Cardiac muscle cell (in vitro differentiated cells and primary cell): ENCODE data around the gene TARBP1. TPM values are rescaled to one million over a fixed set of nuclear protein-coding genes. Genes with fewer than 3 reads are reported as not detected.

Source experiments
- DNase-seq, 2 donors: peaks; one replicate each; pipeline versions ENCODE4 v3.0.0 to v3.0.0-alpha.2; 2010 to 2017; ENCODE audit warnings: low read depth in 1 of 2, low spot score in 1 of 2
- H3K27ac ChIP-seq: fragments of 200-600 bp; sonication (generic); 2 replicates; pipeline ENCODE4 v1.5.1; 2016
- H3K27me3 ChIP-seq: fragments of 200-600 bp; sonication (generic); 2 replicates; pipeline ENCODE4 v1.6.0; 2016; ENCODE audit warnings: control low read depth
- H3K36me3 ChIP-seq: fragments of 200-600 bp; sonication (generic); 2 replicates; pipeline ENCODE4 v1.5.1; 2016; ENCODE audit warnings: control low read depth
- H3K4me1 ChIP-seq: fragments of 200-600 bp; sonication (generic); 2 replicates; pipeline ENCODE4 v1.8.1; 2017; ENCODE audit warnings: low read depth, mild to moderate bottlenecking, mixed run types
- H3K4me3 ChIP-seq: fragments of 200-600 bp; sonication (generic); 2 replicates; pipeline ENCODE4 v1.5.1; 2016; ENCODE audit warnings: mild to moderate bottlenecking
- H3K9me3 ChIP-seq: fragments of 200-600 bp; sonication (generic); 2 replicates; pipeline ENCODE4 v1.5.1; 2017; ENCODE audit warnings: low read depth, mild to moderate bottlenecking, control low read depth
- CTCF ChIP-seq: IDR thresholded peaks from 2 replicates; pipeline ENCODE4 v1.5.1; 2012; ENCODE audit warnings: low read depth, mild to moderate bottlenecking, low read length
- polyA plus RNA-seq: library from polyadenylated mRNA; unstranded; fragments of >200 nt; fragmentation: Nextera tagmentation; extraction: Ambion mirVana; gene quantifications from 2 replicates; pipeline ENCODE4 v1.2.1, GENCODE V29; 2016
- total RNA-seq: library from RNA; depleted of rRNA; stranded (reverse); fragments of >200 nt; gene quantifications from 2 replicates; pipeline ENCODE4 v1.2.3, GENCODE V29; 2016

The TARBP1 gene
- total and polyA plus RNA-seq, 2 experiments from 2014 or later, result 25.6 to 34.3 TPM

- H3K4me1 ChIP-seq, result no peaks in the 10 kb centered on the region
- H3K27me3 ChIP-seq, result no peaks in the 10 kb centered on the region
- DNase-seq, result no peak
- no peaks in the 10 kb centered on the region for H3K9me3 ChIP-seq
- H3K36me3 ChIP-seq, result no peaks in the 10 kb centered on the region
- H3K27ac ChIP-seq, result no peak overlapping the region
- no peak for TF ChIP-seq CTCF
- H3K4me3 ChIP-seq, result no peak overlapping the region
These were observed 123.0 kb downstream of the TARBP1 start for GRCh38 chr1:234355782-234356510.

- no peaks in the 10 kb centered on the region for H3K27me3 ChIP-seq
These were observed 130.0 kb downstream of the TARBP1 start for GRCh38 chr1:234348964-234349363.

GRCh38 chr1:234345237-234345636 lies 133.7 kb downstream of the TARBP1 start:
- no peak for TF ChIP-seq CTCF
- H3K9me3 ChIP-seq, result no peaks in the 10 kb centered on the region
- H3K36me3 ChIP-seq, result no peaks in the 10 kb centered on the region
- DNase-seq, result no peak
- H3K4me1 ChIP-seq, result no peaks in the 10 kb centered on the region
- H3K27me3 ChIP-seq, result no peaks in the 10 kb centered on the region
- no peak overlapping the region for H3K4me3 ChIP-seq
- no peak overlapping the region for H3K27ac ChIP-seq

More at GRCh38 chr1:234348964-234349363, 130.0 kb downstream of the TARBP1 start:
- H3K36me3 ChIP-seq, result no peaks in the 10 kb centered on the region
- DNase-seq, result no peak
- TF ChIP-seq CTCF, result no peak
- no peak overlapping the region for H3K27ac ChIP-seq
- H3K4me1 ChIP-seq, result no peaks in the 10 kb centered on the region
- H3K9me3 ChIP-seq, result no peaks in the 10 kb centered on the region
- no peak overlapping the region for H3K4me3 ChIP-seq

GRCh38 chr1:234342774-234343173 lies 136.2 kb downstream of the TARBP1 start:
- H3K9me3 ChIP-seq, result no peaks in the 10 kb centered on the region
- no peak overlapping the region for H3K27ac ChIP-seq
- DNase-seq, result no peak
- H3K4me1 ChIP-seq, result no peaks in the 10 kb centered on the region
- H3K4me3 ChIP-seq, result no peak overlapping the region
- H3K27me3 ChIP-seq, result no peaks in the 10 kb centered on the region
- no peak for TF ChIP-seq CTCF
- H3K36me3 ChIP-seq, result no peaks in the 10 kb centered on the region

Other genes starting within 250 kb of the TARBP1 start
- gene COA6, start 105.7 kb downstream of the TARBP1 start, total RNA-seq, result 24.9 and 32.1 TPM in 2 replicates
- gene COA6, start 105.7 kb downstream of the TARBP1 start, polyA plus RNA-seq, result 61.7 and 82.5 TPM in 2 replicates
- 84.0 and 113 TPM in 2 replicates for gene IRF2BP2, start 131.0 kb upstream of the TARBP1 start, total RNA-seq
- 24.3 and 33.2 TPM in 2 replicates for gene IRF2BP2, start 131.0 kb upstream of the TARBP1 start, polyA plus RNA-seq